D341Med (cell line): Measurements from ENCODE around the gene DEFB126.
"Not testable (repeated sequence)": the region's sequence is repeated elsewhere in the genome, so short reads cannot be mapped to it uniquely, and the experiment has no call there.

Experiments
- DNase-seq: peaks from one replicate; pipeline ENCODE4 v3.0.0; 2012; ENCODE audit warnings: low spot score

The DEFB126 gene

GRCh38 chr20:142290-142689, at the start of gene DEFB126:
DEFB126 (plus strand) TSS chr20:142590; CDS start chr20:142629, 39 bp downstream.
- DNase-seq, result no peak

- DNase-seq, result no peak
These were observed 48.7 kb upstream of the DEFB126 start for GRCh38 chr20:93641-94040.

GRCh38 chr20:95215-95614, 47.2 kb upstream of the DEFB126 start:
- no peak for DNase-seq

GRCh38 chr20:97691-98090, 44.7 kb upstream of the DEFB126 start:
- not testable (repeated sequence) for DNase-seq

- DNase-seq, result no peak
These were observed 40.4 kb upstream of the DEFB126 start for GRCh38 chr20:101975-102374.

- DNase-seq, result no peak
These were observed 38.9 kb upstream of the DEFB126 start for GRCh38 chr20:103456-103855.

- no peak for DNase-seq
These were observed 30.0 kb upstream of the DEFB126 start for GRCh38 chr20:112396-112795.

- DNase-seq, result no peak
These were observed 24.9 kb upstream of the DEFB126 start for GRCh38 chr20:117518-117917.

GRCh38 chr20:129786-130323, 12.5 kb upstream of the DEFB126 start:
- not testable (repeated sequence) for DNase-seq

- DNase-seq, result no peak
These were observed 4.5 kb upstream of the DEFB126 start for GRCh38 chr20:137668-138490.

- DNase-seq, result no peak
These were observed 3.5 kb downstream of the DEFB126 start for GRCh38 chr20:145877-146276.

- no peak for DNase-seq
These were observed 9.7 kb downstream of the DEFB126 start for GRCh38 chr20:152131-152530.

GRCh38 chr20:157154-157553, 14.8 kb downstream of the DEFB126 start, which contains the start of gene DEFB127:
DEFB127 (plus strand) TSS chr20:157454; CDS start chr20:157545, 91 bp downstream.
- DNase-seq, result no peak

- DNase-seq, result no peak
These were observed 22.2 kb downstream of the DEFB126 start for GRCh38 chr20:164618-165017.

- no peak for DNase-seq
These were observed 26.5 kb downstream of the DEFB126 start for GRCh38 chr20:168876-169275.

- DNase-seq, result no peak
These were observed 41.9 kb downstream of the DEFB126 start for GRCh38 chr20:184288-184687.

- DNase-seq, result no peak
These were observed 45.3 kb downstream of the DEFB126 start for GRCh38 chr20:187733-188132.

- no peak for DNase-seq
These were observed 47.2 kb downstream of the DEFB126 start, which contains the start of gene DEFB128 for GRCh38 chr20:189611-190010. DEFB128 (minus strand) TSS chr20:189711; CDS start chr20:189623, 88 bp downstream.
